Esophagus (tissue), 2 donors: Measurements from ENCODE around the gene IGFBP7. TPM values are rescaled to one million over a fixed set of nuclear protein-coding genes. Genes with fewer than 3 reads are reported as not detected.

Experiments used
- H3K27ac ChIP-seq, 2 donors: one replicate each; pipeline ENCODE4 v1.5.1; 2013; ENCODE audit warnings: low read depth in 2 of 2, mild to moderate bottlenecking in 2 of 2, inconsistent platforms in 1 of 2, low read length in 1 of 2, moderate library complexity in 1 of 2
- H3K27me3 ChIP-seq, 2 donors: one replicate each; pipeline ENCODE4 v1.6.1; 2013; ENCODE audit warnings: low read length in 2 of 2, control low read depth in 1 of 2, mild to moderate bottlenecking in 1 of 2; ENCODE audit not compliant: insufficient read depth in 2 of 2, control insufficient read depth in 1 of 2
- H3K36me3 ChIP-seq, 2 donors: one replicate each; pipeline ENCODE4 v1.6.1; 2013; ENCODE audit warnings: low read length in 1 of 2; ENCODE audit not compliant: control insufficient read depth in 2 of 2, insufficient read depth in 2 of 2
- H3K4me1 ChIP-seq, 2 donors: one replicate each; pipeline ENCODE4 v1.6.1; 2013; ENCODE audit warnings: low read length in 1 of 2; ENCODE audit not compliant: control insufficient read depth in 2 of 2, insufficient read depth in 2 of 2
- H3K4me3 ChIP-seq, 2 donors: one replicate each; pipeline ENCODE4 v1.5.1; 2013; ENCODE audit warnings: low read length in 2 of 2, mild to moderate bottlenecking in 2 of 2, low read depth in 1 of 2, moderate library complexity in 1 of 2
- H3K9me3 ChIP-seq, 2 donors: one replicate each; pipeline ENCODE4 v1.6.1; 2013; ENCODE audit warnings: mild to moderate bottlenecking in 2 of 2, low read depth in 1 of 2, low read length in 1 of 2, moderate library complexity in 1 of 2; ENCODE audit not compliant: control insufficient read depth in 2 of 2, insufficient read depth in 1 of 2
- WGBS, 2 donors: extraction: QIAGEN DNeasy Blood & Tissue Kit; methylation state at CpG; one replicate each; pipeline ENCODE4 v1.1.7; 2013; 5-methylcytosine and 5-hydroxymethylcytosine counted together
- polyA plus RNA-seq, 2 donors: library from polyadenylated mRNA; stranded (reverse); fragments of 200-250 nt; gene quantifications; one replicate each; pipeline ENCODE4 v1.2.3, GENCODE V29; 2013
- donor health status: healthy with polysubstance abuse.
- donor health status: Bipolar disorder and iron deficiency.

IGFBP7 gene
- polyA plus RNA-seq, 2 donors = 27.6 to 80.7 TPM

DNA sequence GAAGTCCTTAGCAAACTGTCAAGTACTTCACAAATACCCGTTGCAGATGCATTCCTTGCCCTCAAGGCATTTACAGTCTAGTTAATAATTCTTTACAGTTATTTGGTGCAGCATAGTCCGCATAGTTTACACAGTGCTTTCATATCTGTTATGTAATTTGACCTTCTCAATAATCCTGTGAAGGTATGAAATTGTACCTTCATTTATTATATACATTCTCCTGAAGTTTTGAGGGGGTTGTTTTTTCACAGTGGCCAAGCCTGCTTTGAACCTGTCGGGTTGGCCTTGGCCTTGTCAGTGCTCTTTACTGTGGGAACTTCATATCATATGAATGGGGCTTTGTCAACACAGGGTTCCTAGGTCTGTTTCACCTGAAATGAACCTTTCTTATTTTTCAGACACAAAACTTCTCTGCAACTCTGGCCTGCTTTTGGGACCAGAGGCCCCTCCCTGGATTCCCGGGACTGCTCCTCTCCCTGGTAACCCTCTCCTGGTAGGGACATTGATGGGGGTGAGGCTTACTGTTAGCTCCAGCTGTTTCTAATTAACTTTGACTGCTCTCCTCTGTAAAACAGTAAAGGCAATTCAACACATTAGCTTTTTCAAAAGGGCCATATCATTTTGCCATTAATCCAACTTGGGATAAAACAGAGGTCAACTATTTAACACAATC lies 9.1 kb downstream of the IGFBP7 start:
- WGBS, 2 donors = 52 to 64% methylated on average over 4 of the region's 4 CpGs
- H3K36me3 ChIP-seq = no peaks in the 10 kb centered on the region
- no peaks in the 10 kb centered on the region for H3K27me3 ChIP-seq
- H3K4me3 ChIP-seq = no peak overlapping the region
- no peaks in the 10 kb centered on the region for H3K9me3 ChIP-seq
- peak overlapping the region in 1 of 2 donors; percentile 49 for H3K27ac ChIP-seq
- peaks cover 0 to 3% of the 10 kb centered on the region in 2 donors for H3K4me1 ChIP-seq

DNA sequence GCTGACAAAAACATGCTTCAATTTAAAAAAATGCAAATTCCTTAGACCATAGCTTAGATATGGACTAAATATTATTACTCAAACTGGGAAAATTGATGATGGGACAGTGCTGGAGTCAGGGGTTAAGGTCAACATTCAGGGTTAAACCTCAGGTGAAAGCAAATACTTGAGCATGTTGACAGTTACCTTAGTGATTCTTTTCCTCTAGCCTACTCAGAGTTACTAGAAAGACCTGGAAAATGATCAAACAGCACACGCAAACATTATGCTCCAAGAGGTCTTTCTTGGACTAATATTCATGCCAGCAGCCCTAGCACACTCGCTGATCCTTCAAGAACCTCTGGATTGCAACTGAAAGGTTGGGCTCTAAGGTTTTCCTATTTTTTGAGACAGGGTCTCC lies 10.8 kb downstream of the IGFBP7 start:
- H3K27ac ChIP-seq = no peak overlapping the region
- H3K27me3 ChIP-seq = no peaks in the 10 kb centered on the region
- no peaks in the 10 kb centered on the region for H3K36me3 ChIP-seq

DNA sequence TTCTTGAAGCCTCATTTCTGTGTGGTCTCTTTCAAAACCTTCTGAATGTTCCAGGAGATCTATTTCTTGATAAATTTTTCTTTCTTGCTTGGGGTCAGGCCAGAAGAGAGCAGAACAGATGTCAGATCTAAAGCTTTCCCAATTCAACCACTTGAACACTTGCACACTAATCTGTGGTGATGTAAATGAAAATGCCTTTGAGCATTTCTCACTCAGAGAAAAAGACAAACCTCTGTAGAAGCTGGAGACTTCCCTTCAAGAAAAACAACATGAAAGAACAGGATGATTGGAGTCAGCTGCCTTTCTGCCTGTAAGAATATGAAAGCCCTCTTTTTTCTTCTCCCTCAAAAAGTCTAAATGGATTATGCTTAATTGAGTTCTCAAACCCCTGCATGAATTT lies 11.2 kb downstream of the IGFBP7 start:
- Histone ChIP-seq H3K4me3 (no peak overlapping the region), H3K9me3 (no peaks in the 10 kb centered on the region), H3K4me1 (peaks cover 0 to 3% of the 10 kb centered on the region in 2 donors), H3K36me3 (no peaks in the 10 kb centered on the region), H3K27ac (no peak overlapping the region), H3K27me3 (no peaks in the 10 kb centered on the region)

More for the DNA sequence above, 10.8 kb downstream of the IGFBP7 start:
- 66 to 77% methylated on average over 2 of the region's 2 CpGs for WGBS, 2 donors
- peaks cover 0 to 3% of the 10 kb centered on the region in 2 donors for H3K4me1 ChIP-seq
- H3K4me3 ChIP-seq = no peak overlapping the region
- no peaks in the 10 kb centered on the region for H3K9me3 ChIP-seq

DNA sequence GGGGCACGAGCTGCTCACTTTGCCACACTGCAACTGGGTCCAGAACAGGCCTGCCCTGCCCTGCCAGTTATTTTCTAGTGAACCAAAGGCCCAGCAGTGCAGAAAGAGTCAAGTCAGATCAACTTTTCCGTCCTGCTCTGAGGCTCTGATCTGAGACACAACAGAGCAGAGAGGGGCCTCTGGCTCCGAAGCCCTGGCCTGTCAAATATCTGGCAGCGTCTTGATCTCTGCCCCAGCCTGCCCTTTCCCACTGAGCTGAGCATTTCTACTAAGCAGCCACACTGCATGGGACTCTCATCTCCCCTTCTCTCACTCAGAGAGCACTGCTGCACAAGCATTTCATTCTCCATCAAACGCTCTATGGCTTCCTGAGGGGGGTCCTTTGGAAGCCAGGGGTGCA lies 11.8 kb downstream of the IGFBP7 start:
- H3K36me3 ChIP-seq = no peaks in the 10 kb centered on the region
- H3K4me1 ChIP-seq = peaks cover 0 to 3% of the 10 kb centered on the region in 2 donors
- peak overlapping the region; percentile 40 to 47 for H3K27ac ChIP-seq
- 36 to 49% methylated on average over 5 of the region's 5 CpGs for WGBS, 2 donors
- H3K4me3 ChIP-seq = no peak overlapping the region
- no peaks in the 10 kb centered on the region for H3K27me3 ChIP-seq
- no peaks in the 10 kb centered on the region for H3K9me3 ChIP-seq

DNA sequence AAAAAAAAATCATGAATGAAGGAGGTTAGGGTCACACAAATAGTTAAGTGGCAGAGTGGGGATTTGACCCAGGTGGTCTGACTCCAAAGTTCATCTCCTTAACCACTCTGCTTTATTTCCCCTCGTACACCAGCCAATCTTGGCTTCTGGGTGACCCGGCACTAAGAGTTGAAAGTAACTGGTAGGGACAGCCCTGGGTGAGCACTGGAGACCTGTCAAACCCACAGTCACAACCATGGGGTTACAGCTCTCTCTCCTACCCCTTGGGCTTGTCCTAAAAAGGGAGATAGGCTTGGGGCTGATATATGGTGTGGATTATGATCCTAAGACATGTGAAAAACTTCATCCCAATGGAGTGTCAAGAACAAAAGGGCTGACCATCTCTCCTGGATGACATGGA lies 12.5 kb downstream of the IGFBP7 start:
- peak overlapping the region in 1 of 2 donors; percentile 10 for H3K27ac ChIP-seq
- H3K9me3 ChIP-seq = no peaks in the 10 kb centered on the region
- no peaks in the 10 kb centered on the region for H3K27me3 ChIP-seq
- H3K36me3 ChIP-seq = no peaks in the 10 kb centered on the region
- 78 to 80% methylated on average over 2 of the region's 2 CpGs for WGBS, 2 donors
- H3K4me1 ChIP-seq = peaks cover 0 to 3% of the 10 kb centered on the region in 2 donors
- H3K4me3 ChIP-seq = no peak overlapping the region

DNA sequence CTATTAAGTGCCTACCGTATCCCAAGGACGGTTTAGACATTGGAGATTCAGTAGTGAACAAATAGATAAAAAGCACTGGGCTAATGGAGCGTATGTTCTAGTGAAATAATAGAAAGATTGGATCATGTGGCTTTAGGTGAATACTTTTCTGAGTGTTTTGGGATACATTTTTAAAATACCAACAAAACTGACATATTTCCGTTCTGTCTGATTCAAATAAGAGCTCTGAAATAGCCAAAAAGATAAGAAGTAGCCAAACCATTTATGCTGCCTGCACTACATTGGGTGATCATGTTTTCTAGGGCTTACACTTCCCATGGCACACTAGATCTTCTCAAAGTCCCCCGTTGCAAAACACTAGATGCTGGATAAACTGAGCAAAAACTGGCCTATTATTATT lies 14.2 kb downstream of the IGFBP7 start:
- 65 to 71% methylated on average over 5 of the region's 5 CpGs for WGBS, 2 donors
- H3K4me1 ChIP-seq = peaks cover 0 to 3% of the 10 kb centered on the region in 2 donors
- H3K9me3 ChIP-seq = no peaks in the 10 kb centered on the region
- no peaks in the 10 kb centered on the region for H3K27me3 ChIP-seq
- H3K36me3 ChIP-seq = no peaks in the 10 kb centered on the region
- H3K4me3 ChIP-seq = no peak overlapping the region
- H3K27ac ChIP-seq = no peak overlapping the region

DNA sequence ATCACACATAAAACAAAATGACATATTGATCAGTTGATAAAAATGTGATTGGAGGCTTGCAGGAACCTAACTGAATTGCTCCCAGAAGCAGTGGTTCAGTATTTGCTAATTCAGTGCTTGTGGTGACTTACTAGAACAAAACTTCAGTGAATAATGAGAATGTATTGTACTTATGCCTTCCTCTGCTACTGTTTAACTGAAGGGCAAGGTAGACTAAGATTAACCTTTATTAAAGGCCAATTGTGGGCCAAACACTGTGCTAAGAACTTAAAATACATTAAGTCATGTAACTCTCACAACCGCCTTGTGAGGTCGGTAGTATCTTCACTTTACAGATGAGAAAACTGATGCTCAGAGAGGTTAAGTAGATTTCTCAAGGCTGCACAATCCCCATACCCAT lies 14.9 kb downstream of the IGFBP7 start:
- H3K36me3 ChIP-seq = no peaks in the 10 kb centered on the region
- H3K27me3 ChIP-seq = no peaks in the 10 kb centered on the region
- H3K4me1 ChIP-seq = peaks cover 0 to 3% of the 10 kb centered on the region in 2 donors
- H3K4me3 ChIP-seq = no peak overlapping the region
- 89 to 91% methylated on average over 2 of the region's 2 CpGs for WGBS, 2 donors
- H3K27ac ChIP-seq = no peak overlapping the region
- no peaks in the 10 kb centered on the region for H3K9me3 ChIP-seq

DNA sequence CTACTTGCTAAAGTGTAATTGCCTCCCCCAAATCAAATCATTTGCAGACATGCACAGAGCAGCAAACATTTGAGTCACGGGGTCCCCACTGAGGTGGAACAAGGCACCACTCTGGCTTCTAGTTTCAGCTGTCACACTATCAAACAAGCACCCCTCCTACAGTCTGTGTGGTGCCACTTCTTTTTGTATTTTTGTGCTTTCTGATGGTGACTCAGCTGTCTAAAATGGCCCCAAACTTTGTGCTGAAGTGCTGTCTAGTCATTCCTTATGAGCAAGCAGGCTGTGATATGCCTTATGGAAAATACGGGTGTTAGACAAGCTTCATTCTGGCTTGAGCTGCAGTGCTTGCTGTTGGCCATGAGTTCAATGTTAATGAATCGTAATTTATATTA lies 15.4 kb downstream of the IGFBP7 start:
- no peaks in the 10 kb centered on the region for H3K27me3 ChIP-seq
- peaks cover 0 to 3% of the 10 kb centered on the region in 2 donors for H3K4me1 ChIP-seq
- no peaks in the 10 kb centered on the region for H3K9me3 ChIP-seq
- H3K4me3 ChIP-seq = no peak overlapping the region
- H3K36me3 ChIP-seq = no peaks in the 10 kb centered on the region
- 81 to 86% methylated on average over 3 of the region's 3 CpGs for WGBS, 2 donors
- H3K27ac ChIP-seq = no peak overlapping the region

DNA sequence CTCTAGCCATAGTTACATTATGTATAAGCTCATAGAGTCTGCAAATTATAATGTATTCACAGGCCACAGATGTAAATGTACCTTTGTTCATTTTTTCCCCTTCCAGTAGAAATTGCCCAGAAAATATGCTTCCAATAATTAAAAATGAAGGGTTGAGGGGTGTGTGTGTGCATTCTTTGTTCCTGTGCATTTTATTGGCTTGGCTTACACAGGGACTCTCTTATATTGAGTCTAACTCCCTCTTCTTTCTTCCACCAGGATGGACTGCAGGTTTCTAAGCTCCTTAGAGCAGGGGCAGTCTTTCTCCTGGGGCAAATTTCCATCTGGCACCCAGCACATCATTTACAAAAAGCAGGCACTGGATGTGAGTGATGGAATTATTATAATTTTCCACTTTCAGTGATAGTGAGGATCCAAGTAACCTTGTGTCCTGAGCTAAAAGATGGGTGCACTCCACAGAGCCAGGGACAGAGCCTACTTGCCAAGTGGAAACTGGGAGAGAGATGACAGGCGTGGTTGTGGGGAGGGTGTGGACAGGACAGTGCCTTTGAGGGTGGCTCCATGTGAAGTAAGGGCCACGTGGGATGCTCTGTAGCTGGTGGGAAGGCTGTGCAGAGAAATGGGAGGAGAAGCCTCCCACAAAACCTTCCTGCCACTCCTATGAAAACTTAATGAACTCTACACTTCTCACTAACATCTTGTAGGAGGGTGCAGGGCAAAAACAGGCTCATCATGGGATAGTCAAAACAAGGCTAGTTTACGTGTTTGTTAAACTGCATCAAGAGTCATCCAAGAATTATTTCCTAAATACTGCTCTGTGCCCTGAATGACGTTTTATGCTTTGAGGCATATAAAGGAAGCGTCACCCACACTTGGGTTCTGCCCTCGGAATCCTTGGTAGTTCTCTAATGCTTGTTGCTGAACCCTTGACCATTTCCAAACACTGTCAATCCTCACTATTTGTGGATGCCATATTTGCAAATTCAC lies 16.0 kb downstream of the IGFBP7 start:
- Histone ChIP-seq H3K9me3 (no peaks in the 10 kb centered on the region), H3K27ac (peak overlapping the region in 1 of 2 donors; percentile 20), H3K27me3 (no peaks in the 10 kb centered on the region), H3K4me1 (peaks cover 0 to 3% of the 10 kb centered on the region in 2 donors), H3K36me3 (no peaks in the 10 kb centered on the region), H3K4me3 (no peak overlapping the region)
- WGBS, 2 donors = 70 to 74% methylated on average over 6 of the region's 6 CpGs
